Keratinocyte (primary cell): ENCODE measurements around the gene GBP1. TPM values are rescaled to one million over a fixed set of nuclear protein-coding genes. Genes with fewer than 3 reads are reported as not detected.

Experiments used
- DNase-seq: peaks from one replicate; pipeline ENCODE4 v3.0.0-alpha.2; 2011; ENCODE audit warnings: low read depth, missing footprints, low spot score
- FAIRE-seq: peaks from 2 replicates; lab custom pipeline; 2011; peaks lifted over from hg19 to GRCh38; lab: Jason Lieb, UNC
- H2AFZ ChIP-seq: 2 replicates; pipeline ENCODE4 v1.6.0; 2012; ENCODE audit warnings: low read length, control low read depth, inconsistent platforms; ENCODE audit not compliant: control insufficient read depth
- H3K27ac ChIP-seq: 2 replicates; pipeline ENCODE4 v1.5.1; 2011; ENCODE audit warnings: low read length; ENCODE audit not compliant: control insufficient read depth, insufficient read depth
- H3K27me3 ChIP-seq: 3 replicates; pipeline ENCODE4 v1.6.0; 2011; ENCODE audit warnings: low read length; ENCODE audit not compliant: control insufficient read depth, insufficient read depth; ENCODE audit errors: extremely low read depth
- H3K36me3 ChIP-seq, 2 experiments: 2 replicates in 1 of 2; 3 replicates in 1 of 2; pipeline ENCODE4 v1.5.1; 2011; ENCODE audit warnings: low read length in 2 of 2, mild to moderate bottlenecking in 1 of 2; ENCODE audit not compliant: control insufficient read depth in 2 of 2, insufficient read depth in 2 of 2; ENCODE audit errors: extremely low read depth in 1 of 2
- H3K4me1 ChIP-seq: 3 replicates; pipeline ENCODE4 v1.5.1; 2011; ENCODE audit warnings: low read length; ENCODE audit not compliant: control insufficient read depth, insufficient read depth; ENCODE audit errors: extremely low read depth
- H3K4me2 ChIP-seq: 3 replicates; pipeline ENCODE4 v1.6.0; 2011; ENCODE audit warnings: low read depth, low read length; ENCODE audit not compliant: control insufficient read depth, insufficient read depth; ENCODE audit errors: extremely low read depth
- H3K4me3 ChIP-seq, 3 experiments: fragments of 200-600 bp in 1 of 3; sonication (generic) in 1 of 3; 2 replicates in 2 of 3; 3 replicates in 1 of 3; pipeline ENCODE4 v1.5.1; 2011 to 2016; ENCODE audit warnings: low read length in 3 of 3, mild to moderate bottlenecking in 3 of 3, control low read depth in 2 of 3, inconsistent platforms in 1 of 3, low read depth in 1 of 3, mixed read lengths in 1 of 3, mixed run types in 1 of 3, moderate library complexity in 1 of 3; ENCODE audit not compliant: control insufficient read depth in 2 of 3, insufficient read depth in 2 of 3; ENCODE audit errors: extremely low read depth in 1 of 3
- H3K79me2 ChIP-seq: 2 replicates; pipeline ENCODE4 v1.6.0; 2012; ENCODE audit warnings: low read length; ENCODE audit not compliant: control insufficient read depth, insufficient read depth
- H3K9ac ChIP-seq: 3 replicates; pipeline ENCODE4 v1.6.0; 2011; ENCODE audit warnings: low read length; ENCODE audit not compliant: control insufficient read depth, insufficient read depth; ENCODE audit errors: extremely low read depth
- H3K9me1 ChIP-seq: 3 replicates; pipeline ENCODE4 v1.6.0; 2011; ENCODE audit warnings: low read length; ENCODE audit not compliant: control insufficient read depth, insufficient read depth; ENCODE audit errors: extremely low read depth
- H3K9me3 ChIP-seq: 2 replicates; pipeline ENCODE4 v1.5.1; 2012; ENCODE audit warnings: low read depth, low read length; ENCODE audit not compliant: control insufficient read depth
- H4K20me1 ChIP-seq: 3 replicates; pipeline ENCODE4 v1.6.0; 2011; ENCODE audit warnings: low read length; ENCODE audit not compliant: control insufficient read depth, insufficient read depth; ENCODE audit errors: extremely low read depth
- EZH2 ChIP-seq: IDR thresholded peaks from one replicate; pipeline ENCODE4 v1.6.1; 2012; ENCODE audit warnings: inconsistent platforms, mild to moderate bottlenecking, low read length, moderate library complexity
- dilution Hi-C: fragments of 300-500 bp; cut with MboI; formaldehyde crosslinking; loops from one replicate; pipeline ENCODE4 v1.7.0; 2020; ENCODE audit warnings: low sequenced_read_pairs; ENCODE audit not compliant: extremely low pct_ligation_motif_present
- polyA plus RNA-seq, 5 experiments: library from polyadenylated mRNA; depleted of rRNA in 3 of 5; stranded (reverse) in 3 of 5; stranded (forward) in 1 of 5; unstranded in 1 of 5; fragments of >200 nt; gene quantifications; 1 replicate in 1 of 5; 2 replicates in 3 of 5; 3 replicates in 1 of 5; pipeline versions ENCODE4 v1.2.1 to v1.2.3, GENCODE V29; 2011 to 2012; ENCODE audit warnings: missing spikeins in 2 of 5, low read depth in 1 of 5, low replicate concordance in 1 of 5
- TF ChIP-seq, protein P1 (sequence below), 3 experiments: IDR thresholded peaks in 1 of 3; conservative IDR thresholded peaks in 1 of 3; optimal IDR thresholded peaks in 1 of 3; 2 replicates in 2 of 3; 3 replicates in 1 of 3; pipeline versions ENCODE3 to v1.5.1; 2011; ENCODE audit warnings: low read length in 3 of 3, mild to moderate bottlenecking in 3 of 3, moderate library complexity in 2 of 3, control low read depth in 1 of 3, inconsistent platforms in 1 of 3; ENCODE audit not compliant: insufficient read depth in 2 of 3; ENCODE audit errors: extremely low read depth in 1 of 3

GBP1 gene
- polyA plus RNA-seq, 1 donor (not counting 4 experiments of a cell fraction or from before 2014, with no cell fraction given): 22.7 TPM

DNA sequence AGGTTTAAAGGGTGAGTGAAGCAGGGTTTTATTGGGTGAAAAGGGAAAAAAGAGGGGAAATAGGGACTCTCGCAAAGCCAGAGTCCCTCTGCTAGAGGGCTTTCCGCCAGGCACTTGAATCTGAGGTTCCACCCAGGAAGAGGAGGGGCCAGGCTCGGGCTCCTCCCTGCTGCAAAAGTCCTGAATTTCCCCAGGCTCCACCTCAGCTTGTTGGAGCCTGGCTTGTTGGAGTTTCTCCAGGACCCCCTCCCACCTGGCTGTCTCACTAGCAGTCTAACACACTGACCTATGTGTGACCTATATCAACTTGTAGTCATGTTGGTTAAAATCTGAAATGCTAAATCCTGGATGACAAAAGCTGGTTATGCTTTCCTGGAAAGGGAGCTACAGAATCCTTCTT, 35.4 kb upstream of the GBP1 start:
- Histone ChIP-seq H2AFZ (no peak overlapping the region), H3K4me3 (no peak overlapping the region), H3K27me3 (no peaks in the 10 kb centered on the region), H3K27ac (no peak overlapping the region), H3K9me1 (no peaks in the 10 kb centered on the region), H3K9me3 (no peaks in the 10 kb centered on the region), H3K4me1 (no peaks in the 10 kb centered on the region), H3K9ac (no peak overlapping the region), H3K4me2 (no peak overlapping the region), H4K20me1 (no peaks in the 10 kb centered on the region), H3K36me3 (no peaks in the 10 kb centered on the region), H3K79me2 (no peaks in the 10 kb centered on the region)
- FAIRE-seq (no peak), DNase-seq (no peak)
- TF ChIP-seq EZH2: no peak
- TF ChIP-seq, protein P1, sequence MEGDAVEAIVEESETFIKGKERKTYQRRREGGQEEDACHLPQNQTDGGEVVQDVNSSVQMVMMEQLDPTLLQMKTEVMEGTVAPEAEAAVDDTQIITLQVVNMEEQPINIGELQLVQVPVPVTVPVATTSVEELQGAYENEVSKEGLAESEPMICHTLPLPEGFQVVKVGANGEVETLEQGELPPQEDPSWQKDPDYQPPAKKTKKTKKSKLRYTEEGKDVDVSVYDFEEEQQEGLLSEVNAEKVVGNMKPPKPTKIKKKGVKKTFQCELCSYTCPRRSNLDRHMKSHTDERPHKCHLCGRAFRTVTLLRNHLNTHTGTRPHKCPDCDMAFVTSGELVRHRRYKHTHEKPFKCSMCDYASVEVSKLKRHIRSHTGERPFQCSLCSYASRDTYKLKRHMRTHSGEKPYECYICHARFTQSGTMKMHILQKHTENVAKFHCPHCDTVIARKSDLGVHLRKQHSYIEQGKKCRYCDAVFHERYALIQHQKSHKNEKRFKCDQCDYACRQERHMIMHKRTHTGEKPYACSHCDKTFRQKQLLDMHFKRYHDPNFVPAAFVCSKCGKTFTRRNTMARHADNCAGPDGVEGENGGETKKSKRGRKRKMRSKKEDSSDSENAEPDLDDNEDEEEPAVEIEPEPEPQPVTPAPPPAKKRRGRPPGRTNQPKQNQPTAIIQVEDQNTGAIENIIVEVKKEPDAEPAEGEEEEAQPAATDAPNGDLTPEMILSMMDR (optimal IDR thresholded peaks at IDR 0.05 in 1 of 3, IDR thresholded peaks at IDR 0.05 in 1 of 3, conservative IDR thresholded peaks at IDR 0.05 in 1 of 3; ENCODE audit: extremely low read depth in 1 of 3, insufficient read depth in 2 of 3, low read length in 3 of 3): no peak
- dilution Hi-C loops: no loop called here

DNA sequence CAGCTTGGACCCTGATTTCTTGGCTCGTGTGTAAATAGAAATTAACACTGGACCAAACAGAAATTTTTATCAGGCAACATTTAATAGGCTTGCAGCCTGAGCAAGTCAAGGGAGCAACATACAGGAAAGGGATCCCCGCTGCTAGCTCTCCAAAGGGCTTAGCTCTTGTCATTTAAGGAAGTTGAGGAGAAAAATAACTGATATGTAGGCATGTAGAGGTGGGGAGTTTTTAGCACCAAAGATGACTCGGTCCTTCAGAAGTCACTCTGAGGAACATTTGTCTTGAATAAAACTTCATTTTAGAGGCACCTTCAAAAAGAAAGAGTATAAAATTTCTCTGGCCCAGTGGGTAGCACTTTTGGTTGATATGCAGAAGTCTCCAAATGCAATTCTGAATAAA, 33.8 kb upstream of the GBP1 start:
- H3K27ac ChIP-seq: no peak overlapping the region
- DNase-seq (no peak), FAIRE-seq (no peak)
- no peak overlapping the region for H3K9ac ChIP-seq
- H3K4me2 ChIP-seq: no peak overlapping the region
- H2AFZ ChIP-seq: no peak overlapping the region
- H3K9me3 ChIP-seq: no peaks in the 10 kb centered on the region
- no peaks in the 10 kb centered on the region for H3K79me2 ChIP-seq
- H4K20me1 ChIP-seq: no peaks in the 10 kb centered on the region
- no peak overlapping the region for H3K4me3 ChIP-seq
- no peak for TF ChIP-seq EZH2
- TF ChIP-seq, protein P1 (optimal IDR thresholded peaks at IDR 0.05 in 1 of 3, IDR thresholded peaks at IDR 0.05 in 1 of 3, conservative IDR thresholded peaks at IDR 0.05 in 1 of 3; ENCODE audit: extremely low read depth in 1 of 3, insufficient read depth in 2 of 3, low read length in 3 of 3): no peak
- H3K36me3 ChIP-seq: no peaks in the 10 kb centered on the region
- dilution Hi-C loops: no loop called here
- no peaks in the 10 kb centered on the region for H3K4me1 ChIP-seq
- H3K27me3 ChIP-seq: no peaks in the 10 kb centered on the region
- H3K9me1 ChIP-seq: no peaks in the 10 kb centered on the region
